Measurements from ENCODE around the gene CT47A1. TPM values are rescaled to one million over a fixed set of nuclear protein-coding genes. Genes with fewer than 3 reads are reported as not detected.

The CT47A1 gene
- polyA plus RNA-seq, 3 donors, result not detected

GRCh38 chrX:121014826-121015225 is 29.3 kb upstream of the CT47A1 start:
- no peaks in the 10 kb centered on the region for H3K79me2 ChIP-seq (ENCODE audit: insufficient read depth, low read length)
- H3K9me3 Mint-ChIP-seq, result peaks cover 0 to 8% (median 4%) of the 10 kb centered on the region in 7 donors
- H3K4me3 Mint-ChIP-seq, result no peak overlapping the region
- no peaks in the 10 kb centered on the region for H3K4me1 ChIP-seq (ENCODE audit: control insufficient read depth in 1 of 2, insufficient read depth in 2 of 2, low read length in 2 of 2)
- H3K9ac ChIP-seq (ENCODE audit: insufficient read depth, low read length, poor library complexity, severe bottlenecking), result no peak overlapping the region
- H3K27ac Mint-ChIP-seq, result no peak overlapping the region
- intact Hi-C loops (cut with micrococcal nuclease), result no loop called here
- H3K36me3 Mint-ChIP-seq, result no peaks in the 10 kb centered on the region
- no peak overlapping the region for H3K4me2 ChIP-seq (replicated peaks; ENCODE audit: extremely low read depth, low read length, poor library complexity, severe bottlenecking)
- TF ChIP-seq CTCF (IDR thresholded peaks at IDR 0.05), result no peak
- DNase-seq, result no peak
- H3K27me3 Mint-ChIP-seq (ENCODE audit: low read depth in 3 of 3), result peaks cover 0 to 2% (median 0%) of the 10 kb centered on the region in 3 donors
- H2AFZ ChIP-seq (ENCODE audit: insufficient read depth, low read depth, low read length, poor library complexity, severe bottlenecking), result no peak overlapping the region
- H3K27me3 ChIP-seq (ENCODE audit: control insufficient read depth in 2 of 2, insufficient read depth in 2 of 2, low read length in 2 of 2), result no peaks in the 10 kb centered on the region
- no peaks in the 10 kb centered on the region for H4K20me1 ChIP-seq (ENCODE audit: insufficient read depth, low read length)
- H3K36me3 ChIP-seq (replicated peaks in 1 of 2; ENCODE audit: control insufficient read depth in 1 of 2, insufficient read depth in 2 of 2, low read length in 2 of 2), result no peaks in the 10 kb centered on the region
- H3K27ac ChIP-seq (ENCODE audit: low read depth in 1 of 2, low read length in 2 of 2), result no peak overlapping the region
- H3K9me3 ChIP-seq (replicated peaks in 1 of 2; ENCODE audit: control insufficient read depth in 1 of 2, insufficient read depth in 1 of 2, low read length in 2 of 2), result peaks cover 4 to 9% of the 10 kb centered on the region in 2 donors
- no peaks in the 10 kb centered on the region for H3K4me1 Mint-ChIP-seq
- H3K4me3 ChIP-seq (replicated peaks in 1 of 3; ENCODE audit: low read depth in 2 of 3, low read length in 3 of 3), result no peak overlapping the region
- no CpG with 5 or more reads among the region's 2 CpGs for WGBS (ENCODE audit: insufficient coverage)

- Mint-ChIP-seq H3K36me3 (no peaks in the 10 kb centered on the region), H3K9me3 (peaks cover 0 to 8% (median 4%) of the 10 kb centered on the region in 7 donors), H3K27ac (no peak overlapping the region), H3K4me3 (no peak overlapping the region), H3K4me1 (no peaks in the 10 kb centered on the region), H3K27me3 (ENCODE audit: low read depth in 3 of 3) (peaks cover 0 to 2% (median 0%) of the 10 kb centered on the region in 3 donors)
- Histone ChIP-seq H3K9me3 (replicated peaks in 1 of 2; ENCODE audit: control insufficient read depth in 1 of 2, insufficient read depth in 1 of 2, low read length in 2 of 2) (peaks cover 4 to 9% of the 10 kb centered on the region in 2 donors), H3K27ac (ENCODE audit: low read depth in 1 of 2, low read length in 2 of 2) (no peak overlapping the region), H3K4me3 (replicated peaks in 1 of 3; ENCODE audit: low read depth in 2 of 3, low read length in 3 of 3) (no peak overlapping the region), H3K79me2 (ENCODE audit: insufficient read depth, low read length) (no peaks in the 10 kb centered on the region), H3K4me1 (ENCODE audit: control insufficient read depth in 1 of 2, insufficient read depth in 2 of 2, low read length in 2 of 2) (no peaks in the 10 kb centered on the region), H3K9ac (ENCODE audit: insufficient read depth, low read length, poor library complexity, severe bottlenecking) (no peak overlapping the region), H4K20me1 (ENCODE audit: insufficient read depth, low read length) (no peaks in the 10 kb centered on the region), H3K4me2 (replicated peaks; ENCODE audit: extremely low read depth, low read length, poor library complexity, severe bottlenecking) (no peak overlapping the region), H2AFZ (ENCODE audit: insufficient read depth, low read depth, low read length, poor library complexity, severe bottlenecking) (no peak overlapping the region), H3K36me3 (replicated peaks in 1 of 2; ENCODE audit: control insufficient read depth in 1 of 2, insufficient read depth in 2 of 2, low read length in 2 of 2) (no peaks in the 10 kb centered on the region), H3K27me3 (ENCODE audit: control insufficient read depth in 2 of 2, insufficient read depth in 2 of 2, low read length in 2 of 2) (no peaks in the 10 kb centered on the region)
- intact Hi-C loops (cut with micrococcal nuclease), result no loop called here
- no peak for TF ChIP-seq CTCF (IDR thresholded peaks at IDR 0.05)
- DNase-seq, result no peak
Measured at GRCh38 chrX:121013897-121014455, 28.4 kb upstream of the CT47A1 start.

Data from CD14-positive monocyte (primary cell).